Peyer's patch (tissue), 4 donors: ENCODE results near the gene DAZAP1. TPM values are rescaled to one million over a fixed set of nuclear protein-coding genes. Genes with fewer than 3 reads are reported as not detected.

ENCODE experiments used
- DNase-seq, 3 donors: peaks; one replicate each; pipeline ENCODE4 v3.0.0-alpha.2; 2017 to 2019
- H3K27ac ChIP-seq, 4 donors: fragments of 200-600 bp; sonication (generic); one replicate each; pipeline ENCODE4 v1.5.1; 2016 to 2019
- H3K27me3 ChIP-seq, 2 donors: fragments of 200-600 bp; sonication (generic); one replicate each; pipeline ENCODE4 v1.5.1; 2019
- H3K36me3 ChIP-seq, 3 donors: fragments of 200-600 bp; sonication (generic); one replicate each; pipeline ENCODE4 v1.5.1; 2016 to 2019
- H3K4me1 ChIP-seq, 4 donors: fragments of 200-600 bp; sonication (generic); one replicate each; pipeline ENCODE4 v1.5.1; 2016 to 2019
- H3K4me3 ChIP-seq, 4 donors: fragments of 200-600 bp; sonication (generic); 1 replicate in 3 of 4; 2 replicates in 1 of 4; pipeline ENCODE4 v1.5.1; 2016 to 2019; ENCODE audit warnings: mild to moderate bottlenecking in 1 of 4
- H3K9me3 ChIP-seq, 4 donors: fragments of 200-600 bp; sonication (generic); one replicate each; pipeline ENCODE4 v1.5.1; 2016 to 2019; ENCODE audit warnings: mild to moderate bottlenecking in 1 of 4
- POLR2A ChIP-seq, 2 donors: fragments of 450-650 bp; IDR thresholded peaks; one replicate each; pipeline ENCODE4 v1.5.1; 2017; ENCODE audit warnings: antibody characterized with exemption in 2 of 2, mild to moderate bottlenecking in 2 of 2, moderate library complexity in 2 of 2
- total RNA-seq, 4 donors: library from RNA; depleted of rRNA; stranded (reverse); fragments of >200 nt; gene quantifications; one replicate each; pipeline ENCODE4 v1.1.0, GENCODE V29; 2016
- TF ChIP-seq, protein P1 (sequence below), 6 experiments: fragments of 450-650 bp in 4 of 6; fragments of 200-600 bp in 2 of 6; sonication (generic) in 1 of 6; IDR thresholded peaks; one replicate each; pipeline ENCODE4 v1.5.1; 2017 to 2019; ENCODE audit warnings: antibody characterized with exemption in 6 of 6, mild to moderate bottlenecking in 3 of 6, moderate library complexity in 1 of 6

Gene DAZAP1
- total RNA-seq, 4 donors from 2014 or later = 37.5 to 90.9 (median 58.2) TPM

DNA sequence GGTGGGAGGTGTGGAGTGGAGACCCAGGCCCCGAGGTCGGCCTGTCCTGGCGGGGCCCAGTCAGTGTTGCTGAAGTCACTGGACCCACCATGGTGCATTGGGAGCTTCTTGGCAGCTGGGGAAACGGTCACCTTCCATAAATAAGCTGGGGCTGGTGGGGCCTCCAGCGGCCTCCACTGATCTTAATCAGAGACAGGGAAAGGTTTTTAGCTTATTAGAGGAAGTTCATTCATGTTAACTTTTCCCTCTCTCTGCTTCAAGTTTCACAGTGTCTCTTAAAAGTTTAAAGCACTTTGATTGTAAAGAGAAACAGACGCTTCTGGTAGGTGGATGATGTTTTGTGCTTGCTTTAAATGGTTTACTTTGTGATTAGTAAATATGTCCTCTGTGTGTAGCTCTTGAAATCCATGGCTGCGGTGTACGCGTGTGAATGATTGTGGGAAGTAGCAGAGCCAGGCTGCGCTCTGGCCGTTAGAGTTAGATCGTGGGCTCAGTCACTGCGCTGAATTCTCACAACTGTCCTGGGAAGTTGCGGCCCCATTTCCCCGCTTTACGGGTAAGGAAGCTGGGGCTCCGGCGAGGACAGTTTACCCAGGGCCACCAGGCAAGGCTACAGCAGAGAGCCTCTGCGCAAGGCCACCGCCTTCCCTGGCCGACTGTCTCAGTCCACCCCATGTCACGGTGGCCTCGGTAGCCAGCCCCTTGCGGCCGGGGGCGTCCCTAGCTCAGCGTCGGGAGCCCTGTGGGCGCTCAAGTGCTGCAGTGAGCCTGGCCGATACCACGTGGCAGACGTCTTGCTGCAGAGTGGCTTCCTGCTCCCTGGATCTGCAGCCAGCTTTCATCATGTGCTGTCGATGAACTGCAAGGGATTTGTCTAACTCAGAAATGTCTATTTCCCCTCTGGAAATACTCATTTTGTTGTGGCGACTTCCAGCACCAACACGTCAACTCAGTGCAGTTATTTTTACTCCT lies 40.2 kb upstream of the DAZAP1 start:
- no peaks in the 10 kb centered on the region for H3K9me3 ChIP-seq
- H3K27ac ChIP-seq = no peak overlapping the region
- TF ChIP-seq, protein P1, sequence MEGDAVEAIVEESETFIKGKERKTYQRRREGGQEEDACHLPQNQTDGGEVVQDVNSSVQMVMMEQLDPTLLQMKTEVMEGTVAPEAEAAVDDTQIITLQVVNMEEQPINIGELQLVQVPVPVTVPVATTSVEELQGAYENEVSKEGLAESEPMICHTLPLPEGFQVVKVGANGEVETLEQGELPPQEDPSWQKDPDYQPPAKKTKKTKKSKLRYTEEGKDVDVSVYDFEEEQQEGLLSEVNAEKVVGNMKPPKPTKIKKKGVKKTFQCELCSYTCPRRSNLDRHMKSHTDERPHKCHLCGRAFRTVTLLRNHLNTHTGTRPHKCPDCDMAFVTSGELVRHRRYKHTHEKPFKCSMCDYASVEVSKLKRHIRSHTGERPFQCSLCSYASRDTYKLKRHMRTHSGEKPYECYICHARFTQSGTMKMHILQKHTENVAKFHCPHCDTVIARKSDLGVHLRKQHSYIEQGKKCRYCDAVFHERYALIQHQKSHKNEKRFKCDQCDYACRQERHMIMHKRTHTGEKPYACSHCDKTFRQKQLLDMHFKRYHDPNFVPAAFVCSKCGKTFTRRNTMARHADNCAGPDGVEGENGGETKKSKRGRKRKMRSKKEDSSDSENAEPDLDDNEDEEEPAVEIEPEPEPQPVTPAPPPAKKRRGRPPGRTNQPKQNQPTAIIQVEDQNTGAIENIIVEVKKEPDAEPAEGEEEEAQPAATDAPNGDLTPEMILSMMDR (IDR thresholded peaks at IDR 0.05) = no peak
- no peak for TF ChIP-seq POLR2A (IDR thresholded peaks at IDR 0.05)
- H3K4me1 ChIP-seq = peaks cover 0 to 3% (median 0%) of the 10 kb centered on the region in 4 donors
- H3K4me3 ChIP-seq = no peak overlapping the region
- H3K36me3 ChIP-seq = peaks cover 0 to 86% (median 0%) of the 10 kb centered on the region in 3 donors
- DNase-seq = no peak
- H3K27me3 ChIP-seq = no peaks in the 10 kb centered on the region

DNA sequence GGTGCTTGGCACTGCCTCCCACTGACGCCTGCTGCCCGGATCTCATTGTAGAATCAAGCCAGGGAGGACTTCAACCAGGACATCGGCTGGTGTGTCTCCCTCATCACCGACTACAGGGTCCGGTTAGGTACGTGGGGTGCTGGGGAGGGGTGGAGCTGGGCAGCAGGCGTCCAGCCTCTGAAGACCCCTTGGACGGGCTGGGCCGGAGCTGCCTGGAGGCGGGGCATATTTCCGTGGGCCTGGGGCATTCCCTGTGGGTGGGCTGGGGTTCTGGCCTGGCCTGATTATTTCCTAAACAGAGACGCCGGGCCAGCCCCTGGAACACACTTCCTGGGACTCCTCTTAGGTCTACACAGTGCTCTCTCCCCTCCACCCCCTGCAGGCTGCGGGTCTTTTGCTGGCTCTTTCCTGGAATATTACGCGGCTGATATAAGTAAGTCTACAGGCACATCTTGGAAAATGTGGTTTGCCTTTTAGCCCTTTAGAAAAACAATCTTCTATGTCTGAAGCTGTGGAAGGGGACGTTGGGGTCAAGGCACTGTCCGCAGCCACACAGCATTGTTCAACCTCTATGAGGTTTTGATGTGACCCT lies 38.1 kb upstream of the DAZAP1 start:
- Histone ChIP-seq H3K27me3 (no peaks in the 10 kb centered on the region), H3K4me3 (no peak overlapping the region), H3K4me1 (peaks cover 0 to 13% (median 0%) of the 10 kb centered on the region in 4 donors), H3K27ac (no peak overlapping the region), H3K9me3 (no peaks in the 10 kb centered on the region), H3K36me3 (peaks cover 0 to 90% (median 0%) of the 10 kb centered on the region in 3 donors)
- DNase-seq = no peak
- TF ChIP-seq, protein P1 (IDR thresholded peaks at IDR 0.05) = no peak
- no peak for TF ChIP-seq POLR2A (IDR thresholded peaks at IDR 0.05)

DNA sequence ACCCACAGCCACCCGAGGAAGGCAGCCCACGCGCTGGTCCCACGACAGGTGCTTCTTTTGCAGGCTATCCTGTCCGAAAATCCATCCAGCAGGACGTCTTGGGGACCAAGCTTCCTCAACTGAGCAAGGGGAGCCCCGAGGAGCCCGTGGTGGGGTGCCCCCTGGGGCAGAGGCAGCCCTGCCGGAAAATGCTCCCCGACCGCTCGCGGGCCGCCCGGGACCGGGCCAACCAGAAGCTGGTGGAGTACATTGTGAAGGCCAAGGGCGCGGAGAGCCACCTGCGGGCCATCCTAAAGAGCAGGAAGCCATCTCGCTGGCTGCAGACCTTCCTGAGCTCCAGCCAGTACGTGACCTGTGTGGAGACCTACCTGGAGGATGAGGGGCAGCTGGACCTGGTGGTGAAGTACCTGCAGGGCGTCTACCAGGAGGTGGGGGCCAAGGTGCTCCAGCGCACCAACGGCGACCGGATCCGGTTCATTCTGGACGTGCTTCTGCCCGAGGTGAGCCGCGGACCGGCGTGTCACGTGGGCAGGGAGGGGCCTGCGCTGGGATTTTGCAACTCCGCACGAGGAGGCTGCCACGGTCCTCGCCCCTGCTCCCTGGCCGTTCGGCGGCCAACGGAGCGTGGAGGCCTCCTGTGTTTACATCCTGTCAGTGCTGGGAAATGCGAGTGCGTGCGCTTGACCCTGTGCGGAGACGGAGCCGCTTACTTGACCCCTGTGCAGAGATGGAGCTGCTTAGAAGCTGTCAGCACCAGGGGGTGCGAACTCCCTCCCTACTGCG lies 36.6 kb upstream of the DAZAP1 start:
- Histone ChIP-seq H3K27ac (peak overlapping the region in 1 of 4 donors; percentile 3), H3K9me3 (no peaks in the 10 kb centered on the region), H3K4me3 (no peak overlapping the region), H3K27me3 (no peaks in the 10 kb centered on the region), H3K4me1 (peaks cover 0 to 13% (median 0%) of the 10 kb centered on the region in 4 donors), H3K36me3 (peaks cover 0 to 87% (median 0%) of the 10 kb centered on the region in 3 donors)
- peak in 1 of 3 donors; percentile 46 for DNase-seq
- TF ChIP-seq POLR2A (IDR thresholded peaks at IDR 0.05) = no peak
- TF ChIP-seq, protein P1 (IDR thresholded peaks at IDR 0.05) = no peak

DNA sequence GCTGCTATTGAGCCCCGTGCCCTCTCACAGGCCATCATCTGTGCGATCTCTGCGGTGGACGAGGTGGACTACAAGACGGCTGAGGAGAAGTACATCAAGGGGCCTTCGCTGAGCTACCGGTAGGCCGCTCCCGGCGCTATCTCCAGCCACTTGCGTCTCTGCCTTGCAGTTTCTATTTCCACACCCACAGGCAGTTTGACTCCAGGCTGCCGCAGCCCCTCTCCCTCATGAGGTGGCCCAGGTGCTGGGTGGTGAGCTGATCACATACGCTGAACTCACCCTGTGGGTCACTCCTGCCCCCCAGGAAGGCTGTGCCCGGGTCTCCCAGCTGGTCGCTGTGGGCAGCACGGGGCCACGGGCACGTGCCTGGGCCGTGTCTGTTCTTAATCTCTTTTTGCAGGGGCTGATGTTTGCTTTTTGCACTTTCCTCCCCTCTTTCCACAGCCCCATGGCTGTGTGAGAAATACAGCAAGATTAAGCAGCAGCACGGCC lies 34.3 kb upstream of the DAZAP1 start:
- DNase-seq = peak in 1 of 3 donors; percentile 43

More for the DNA sequence above, 34.3 kb upstream of the DAZAP1 start:
- no peaks in the 10 kb centered on the region for H3K27me3 ChIP-seq
- TF ChIP-seq POLR2A (IDR thresholded peaks at IDR 0.05) = no peak
- TF ChIP-seq, protein P1 (IDR thresholded peaks at IDR 0.05) = no peak
- H3K9me3 ChIP-seq = no peaks in the 10 kb centered on the region
- peaks cover 0 to 13% (median 0%) of the 10 kb centered on the region in 4 donors for H3K4me1 ChIP-seq
- no peak overlapping the region for H3K4me3 ChIP-seq
- peaks cover 0 to 75% (median 0%) of the 10 kb centered on the region in 3 donors for H3K36me3 ChIP-seq
- H3K27ac ChIP-seq = peak overlapping the region in 2 of 4 donors; percentile 65 to 66
